ENCODE results near the gene PLPPR5.
"Not testable (repeated sequence)": the region's sequence is repeated elsewhere in the genome, so short reads cannot be mapped to it uniquely, and the experiment has no call there.

PLPPR5 gene, protein sequence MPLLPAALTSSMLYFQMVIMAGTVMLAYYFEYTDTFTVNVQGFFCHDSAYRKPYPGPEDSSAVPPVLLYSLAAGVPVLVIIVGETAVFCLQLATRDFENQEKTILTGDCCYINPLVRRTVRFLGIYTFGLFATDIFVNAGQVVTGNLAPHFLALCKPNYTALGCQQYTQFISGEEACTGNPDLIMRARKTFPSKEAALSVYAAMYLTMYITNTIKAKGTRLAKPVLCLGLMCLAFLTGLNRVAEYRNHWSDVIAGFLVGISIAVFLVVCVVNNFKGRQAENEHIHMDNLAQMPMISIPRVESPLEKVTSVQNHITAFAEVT

DNA sequence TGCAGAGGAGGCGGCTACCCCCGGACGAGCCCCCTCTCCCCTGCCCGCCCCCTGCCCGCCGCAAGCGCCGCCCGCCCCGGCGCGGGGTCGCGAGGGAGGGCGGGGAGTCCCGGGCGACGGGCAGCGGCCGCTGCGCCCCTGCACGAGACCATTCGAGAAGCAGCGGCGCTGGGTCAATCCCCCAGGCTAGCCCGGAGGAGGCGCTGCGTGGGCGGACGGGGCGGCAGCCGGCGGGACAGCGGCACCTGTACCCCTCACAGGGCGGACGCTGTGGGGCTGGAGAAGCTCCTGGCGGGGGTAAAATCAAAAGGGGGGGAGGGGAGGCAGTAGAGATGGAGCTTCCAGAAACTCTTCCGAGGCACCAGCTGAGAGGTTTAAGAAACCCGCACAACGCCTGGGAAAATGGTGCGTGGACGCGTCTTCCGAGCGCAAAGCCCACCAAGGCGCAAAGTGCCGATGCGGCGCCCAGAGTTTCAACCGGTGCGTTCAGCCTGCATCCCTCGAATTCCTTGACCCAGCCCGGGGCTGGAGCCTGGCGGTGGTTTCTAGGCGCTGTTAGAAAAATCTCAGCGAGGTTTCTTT, at the start of gene PLPPR5:
Gene PLPPR5, minus strand, starts transcription at position 1 of the 582 bp plus-strand sequence. CDS start 190 bp downstream, outside the sequence.
- no peak for FAIRE-seq

DNA sequence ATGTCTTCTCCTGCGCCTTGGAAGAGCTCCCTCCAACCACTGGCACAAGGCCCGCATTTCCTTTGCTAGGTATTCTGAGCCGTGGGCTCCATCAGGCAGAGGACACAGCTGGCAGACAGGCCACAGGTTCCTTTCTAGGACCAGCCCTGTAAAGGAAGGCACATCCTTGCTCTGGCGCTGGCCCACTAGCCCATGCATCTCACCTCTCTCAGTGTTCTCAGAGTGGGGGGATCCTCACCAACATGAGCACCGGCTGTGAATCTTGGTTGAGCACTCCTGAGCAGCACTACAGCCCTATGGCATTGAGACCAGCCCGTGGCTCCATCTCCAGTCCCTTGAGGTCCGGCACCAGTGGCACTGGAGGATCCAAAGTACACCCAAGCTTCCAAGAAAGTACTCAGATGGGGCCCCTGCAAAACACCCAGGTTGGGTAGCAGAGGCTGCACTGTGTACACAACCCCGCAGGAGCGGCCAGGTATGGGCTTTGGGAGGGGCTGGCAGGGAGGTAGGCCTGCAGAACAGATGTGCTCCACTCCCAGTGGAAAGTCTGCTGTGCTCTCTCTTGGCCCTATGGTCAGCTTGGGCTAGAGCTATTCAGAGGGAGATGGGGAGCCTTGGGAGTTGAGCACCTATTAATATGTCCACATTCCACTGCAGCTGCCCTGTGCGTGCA, 47.1 kb upstream of the PLPPR5 start:
- no peak for FAIRE-seq

DNA sequence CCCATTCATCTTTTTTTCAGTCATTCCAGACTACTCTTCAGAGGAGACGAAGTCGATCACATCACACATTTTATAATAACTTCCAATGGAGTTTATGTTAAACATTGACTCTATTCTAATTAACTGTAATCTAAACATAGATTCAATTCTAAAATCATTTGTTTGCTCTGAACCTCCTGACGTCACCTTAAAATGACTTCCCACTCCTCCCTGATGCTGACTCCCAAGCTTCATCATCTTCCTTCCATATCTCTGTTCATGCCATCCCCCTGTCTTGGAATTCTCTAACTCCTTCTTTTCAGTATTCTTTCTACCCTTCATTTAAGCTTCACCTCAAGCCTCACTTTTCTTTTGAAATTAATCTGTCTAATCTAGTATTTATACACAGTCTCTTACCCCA, 45.1 kb upstream of the PLPPR5 start:
- FAIRE-seq: no peak

DNA sequence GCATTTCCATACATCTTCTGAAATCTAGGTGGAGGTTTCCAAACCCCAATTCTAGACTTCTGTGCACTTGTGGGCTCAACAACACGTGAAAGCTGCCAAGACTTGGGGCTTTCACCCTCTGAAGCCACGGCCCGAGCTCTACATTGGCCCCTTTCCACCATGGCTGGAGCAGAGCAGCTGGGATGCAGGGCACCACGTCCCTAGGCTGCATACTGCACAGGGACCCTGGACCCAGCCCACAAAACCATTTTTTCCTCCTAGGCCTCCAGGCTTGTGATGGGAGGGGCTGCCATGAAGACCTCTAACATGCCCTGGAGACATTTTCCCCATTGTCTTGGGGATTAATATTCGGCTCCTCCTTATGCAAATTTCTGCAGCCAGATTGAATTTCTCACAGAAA, 32.1 kb upstream of the PLPPR5 start:
- FAIRE-seq: not testable (repeated sequence)

DNA sequence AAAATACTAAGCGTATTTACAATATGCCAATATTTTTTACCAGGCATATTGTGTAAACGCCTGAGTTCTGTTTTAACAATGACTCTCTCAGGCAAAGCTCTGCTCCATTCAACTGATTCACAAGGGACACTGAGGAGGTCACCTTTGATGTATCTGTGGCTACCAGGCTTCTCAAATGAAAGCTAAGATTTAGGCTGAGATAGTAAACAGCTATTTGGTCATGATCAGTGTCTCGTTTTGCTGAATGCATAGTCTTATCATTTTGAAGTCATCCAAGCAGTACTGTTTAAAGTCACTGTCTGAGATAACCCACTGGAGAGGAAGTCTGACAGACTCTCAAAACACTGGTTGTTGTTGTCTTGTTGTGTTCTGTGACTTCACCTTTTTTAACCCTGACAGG, 13.7 kb upstream of the PLPPR5 start:
- FAIRE-seq: no peak

DNA sequence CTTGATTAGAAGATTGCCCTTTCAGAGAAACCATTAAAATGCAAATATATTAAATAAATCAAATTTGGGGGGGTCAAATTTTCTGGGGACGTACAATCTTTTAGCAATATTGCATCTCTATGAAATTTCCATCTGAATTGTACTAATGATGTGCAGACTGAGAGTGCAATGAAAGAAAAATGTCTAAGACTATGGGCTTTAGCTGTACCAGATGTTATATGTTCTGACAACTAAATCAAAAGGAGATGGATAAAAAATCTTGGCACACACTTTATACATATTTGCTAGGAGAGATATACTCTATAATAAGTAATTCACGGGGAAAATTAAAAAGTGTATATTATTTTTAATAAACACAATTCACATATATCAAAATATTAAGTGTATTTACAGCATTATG, 13.0 kb upstream of the PLPPR5 start:
- no peak for FAIRE-seq

DNA sequence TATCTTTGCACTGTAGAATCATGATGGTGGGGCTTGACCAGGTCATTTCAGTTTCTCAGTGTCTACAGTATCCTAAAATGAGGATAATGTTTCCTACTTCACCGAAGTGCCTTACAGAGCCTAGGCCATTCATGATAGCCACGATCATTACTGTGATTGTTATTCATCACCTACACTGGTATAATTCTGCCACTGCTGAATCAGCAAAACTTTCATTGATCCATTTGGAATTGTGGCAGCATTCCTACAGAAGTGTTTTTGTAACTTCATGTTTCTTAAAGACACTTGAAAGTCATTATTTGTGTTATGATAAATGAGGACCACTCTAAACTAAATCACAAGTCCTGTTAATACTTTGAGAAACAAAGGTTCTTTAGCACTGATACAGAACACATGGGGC, 6.0 kb upstream of the PLPPR5 start:
- no peak for FAIRE-seq

DNA sequence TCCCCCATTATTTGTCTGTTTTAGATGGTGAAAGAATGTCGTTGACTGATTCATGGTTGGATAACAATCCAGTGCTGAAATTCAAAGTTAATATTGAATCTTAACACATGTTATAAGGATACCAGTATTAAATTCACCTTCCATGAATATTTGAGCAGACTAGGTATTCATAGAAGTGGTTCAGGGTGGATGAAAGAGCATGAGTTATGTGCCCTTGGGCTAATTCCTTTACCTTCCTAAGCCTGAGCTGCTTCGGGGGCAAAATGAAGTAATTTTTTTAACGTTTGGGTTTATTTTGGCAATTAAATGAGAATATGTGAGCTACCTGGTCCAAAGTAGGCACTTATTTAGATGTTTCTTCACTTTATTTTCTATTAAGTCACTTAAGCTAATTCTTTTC, 2.7 kb upstream of the PLPPR5 start:
- no peak for FAIRE-seq

DNA sequence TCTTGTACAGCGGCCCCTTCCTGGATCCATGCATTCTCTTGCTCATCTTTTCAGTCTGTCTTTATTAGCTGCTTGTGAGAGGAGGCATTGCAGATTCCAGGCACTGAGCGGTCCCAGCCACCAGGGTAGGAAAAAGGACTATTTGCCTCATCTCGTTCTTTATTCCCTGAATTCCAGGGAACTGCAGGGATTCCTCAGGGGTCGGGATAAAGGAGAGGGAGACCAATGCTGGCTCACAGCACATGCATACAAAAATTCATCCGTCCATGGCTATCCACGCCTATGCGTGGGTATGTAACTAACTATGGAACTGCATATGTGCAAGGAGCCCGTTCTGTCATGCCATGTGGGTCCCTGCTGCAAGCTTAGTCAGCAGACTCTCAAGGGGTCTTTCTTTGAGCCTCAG, 879 bp upstream of the PLPPR5 start:
- no peak for FAIRE-seq

DNA sequence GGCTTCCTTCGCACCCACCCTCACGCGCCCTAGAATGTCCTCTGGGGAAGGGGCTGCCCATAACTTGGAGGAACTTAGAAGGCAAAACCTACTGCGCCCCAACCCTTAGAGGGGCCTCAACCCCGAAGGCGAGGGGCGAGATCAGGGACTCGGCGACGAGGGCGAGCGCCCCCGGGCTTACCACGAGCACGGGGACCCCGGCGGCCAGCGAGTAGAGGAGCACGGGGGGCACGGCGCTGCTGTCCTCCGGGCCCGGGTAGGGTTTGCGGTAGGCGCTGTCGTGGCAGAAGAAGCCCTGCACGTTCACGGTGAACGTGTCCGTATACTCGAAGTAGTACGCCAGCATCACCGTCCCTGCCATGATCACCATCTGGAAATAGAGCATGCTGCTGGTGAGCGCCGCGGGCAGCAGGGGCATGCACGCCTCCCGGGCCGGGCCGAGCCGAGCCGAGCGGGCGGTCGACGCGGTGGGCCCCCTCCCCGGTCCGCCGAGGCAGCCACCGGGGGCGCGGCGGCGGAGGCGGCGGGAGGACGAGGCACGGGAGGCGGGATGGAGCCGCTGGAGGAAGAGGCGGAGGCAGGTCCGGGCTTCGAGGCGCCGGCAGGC, 304 bp downstream of the PLPPR5 start:
- no peak for FAIRE-seq

DNA sequence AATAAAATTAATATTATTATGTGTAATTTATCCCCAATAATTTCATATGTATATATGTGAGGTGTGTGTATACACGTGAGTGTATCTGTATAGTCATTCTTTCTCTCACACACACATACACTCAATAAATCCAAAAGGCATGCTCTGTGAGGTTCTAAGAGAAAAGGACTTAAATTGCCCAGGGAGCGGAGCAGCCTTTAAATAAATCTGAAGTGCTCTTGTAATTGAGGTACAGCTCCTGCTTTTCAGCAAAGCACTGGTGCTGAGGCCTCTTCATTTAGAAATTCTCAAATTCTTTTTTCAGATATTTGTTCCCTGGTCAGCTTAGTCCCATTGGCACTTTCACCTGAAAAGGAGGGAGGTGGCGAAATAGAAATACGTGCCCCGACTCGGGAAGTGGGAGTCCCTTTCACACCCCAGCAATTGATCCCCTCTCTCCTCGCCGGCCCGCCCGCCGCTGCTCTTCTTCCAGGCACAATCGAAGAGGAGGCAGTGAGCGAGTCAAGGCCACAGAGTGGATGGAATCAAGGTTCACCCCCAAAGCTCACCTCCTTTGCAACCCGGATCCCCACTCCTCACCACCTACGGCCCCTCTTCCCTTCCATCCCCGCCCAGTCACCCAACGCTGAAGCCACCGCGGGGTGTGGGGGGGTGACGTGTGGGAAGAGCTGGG, 944 bp downstream of the PLPPR5 start:
- FAIRE-seq: no peak

DNA sequence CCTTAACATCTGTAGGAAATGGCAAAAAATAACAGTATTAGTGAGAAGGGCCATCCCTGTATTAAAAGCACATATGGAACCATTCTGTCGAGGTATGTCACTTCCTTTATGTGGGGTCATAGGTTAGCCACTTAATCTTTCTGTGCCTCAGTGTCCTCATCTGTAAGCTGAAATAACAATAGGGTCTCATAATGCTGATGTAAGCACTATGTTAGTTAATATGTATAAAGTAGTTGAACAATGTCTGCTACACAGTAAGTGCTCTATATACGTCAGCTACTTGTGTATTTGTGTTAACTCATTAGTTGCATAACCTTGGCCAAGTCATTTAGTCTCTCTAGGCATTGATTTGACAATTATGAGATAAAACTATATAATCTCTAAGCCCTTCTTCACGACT, 11.8 kb downstream of the PLPPR5 start:
- no peak for FAIRE-seq

DNA sequence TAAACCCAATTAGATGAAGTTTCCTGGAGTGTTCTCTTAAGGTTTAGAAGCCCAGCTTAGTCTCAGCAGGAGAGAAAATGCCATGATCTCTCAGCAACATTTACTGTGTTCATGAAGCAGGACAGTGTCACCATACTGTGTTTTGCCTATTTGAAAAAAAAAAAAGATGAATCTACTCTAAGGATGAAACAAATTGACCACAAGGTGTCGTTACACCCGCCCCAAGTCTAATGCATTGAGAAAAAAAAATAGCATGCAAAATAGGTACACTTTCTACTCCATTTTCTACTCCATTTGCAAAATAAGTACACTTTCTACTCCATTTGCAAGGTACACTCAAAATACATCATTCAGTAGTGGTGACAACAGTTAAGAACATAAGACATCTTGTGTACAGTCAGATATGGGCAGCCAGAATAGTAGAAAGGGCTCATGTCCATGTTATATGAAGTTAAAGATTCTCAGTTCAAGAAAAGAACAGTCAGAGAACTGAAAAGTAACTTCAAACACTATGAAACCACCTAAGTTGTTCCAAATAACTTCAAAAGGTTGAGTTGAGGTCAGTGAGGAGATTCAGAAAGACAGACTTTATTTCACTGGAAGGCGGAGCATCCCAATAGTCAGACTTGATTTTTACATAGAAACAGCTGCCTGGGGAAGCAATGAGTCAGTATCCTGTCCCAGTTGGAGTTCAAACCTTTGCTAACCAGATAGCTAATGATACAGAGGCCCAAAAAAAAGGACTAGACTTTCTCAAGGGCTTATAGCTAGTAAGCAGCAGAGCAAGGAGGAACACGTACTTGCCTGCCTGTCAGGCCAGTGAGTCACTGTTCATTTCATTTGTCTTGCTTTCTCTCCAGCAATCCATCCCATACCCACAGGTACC, 13.3 kb downstream of the PLPPR5 start:
- FAIRE-seq: no peak

DNA sequence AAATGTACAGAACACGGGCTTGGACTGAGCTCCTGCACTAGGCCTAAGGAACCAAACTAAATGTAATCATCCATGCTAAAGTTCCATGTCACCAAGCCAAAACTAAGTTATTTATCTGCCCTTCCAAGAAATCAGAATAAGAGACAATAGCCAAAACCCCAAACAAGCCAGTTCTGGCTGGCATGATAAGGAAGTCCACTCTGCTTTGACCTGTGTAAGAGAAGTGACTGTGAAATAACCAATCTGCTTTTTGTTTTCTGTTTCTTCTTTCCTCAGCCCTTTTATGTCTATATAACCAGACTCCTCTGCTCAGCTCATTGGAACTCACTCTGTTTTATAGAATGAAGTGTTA, 15.1 kb downstream of the PLPPR5 start:
- no peak for FAIRE-seq

DNA sequence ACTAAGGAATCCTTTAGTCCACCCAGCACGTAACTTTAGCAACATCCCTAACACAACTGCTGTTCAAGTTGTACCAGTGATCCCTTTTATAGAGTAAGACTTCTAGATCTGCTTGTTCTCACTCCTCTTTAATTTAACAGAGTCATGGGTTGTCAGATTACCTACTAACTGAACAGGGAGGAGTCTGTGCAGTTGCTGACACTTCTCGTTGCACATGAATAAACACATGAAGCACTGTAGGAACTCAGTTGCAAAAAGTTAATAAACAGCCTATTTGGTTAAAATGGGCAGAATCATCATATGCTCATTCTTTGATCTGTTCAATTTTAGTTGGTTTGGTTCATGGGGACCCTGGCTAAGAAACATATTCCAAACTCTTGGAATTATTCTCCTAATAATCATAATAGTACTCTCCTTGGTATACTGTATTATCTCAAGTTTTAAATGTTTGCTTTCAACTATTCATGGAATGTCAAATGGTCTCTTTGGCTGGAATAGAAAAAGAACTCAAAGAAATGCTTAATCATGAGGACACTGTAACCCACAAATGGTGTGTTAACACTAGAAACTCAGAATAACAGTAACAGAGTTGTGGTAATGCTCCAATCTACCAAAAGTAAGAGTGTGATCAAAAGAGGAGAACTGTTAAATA, 15.6 kb downstream of the PLPPR5 start:
- no peak for FAIRE-seq

DNA sequence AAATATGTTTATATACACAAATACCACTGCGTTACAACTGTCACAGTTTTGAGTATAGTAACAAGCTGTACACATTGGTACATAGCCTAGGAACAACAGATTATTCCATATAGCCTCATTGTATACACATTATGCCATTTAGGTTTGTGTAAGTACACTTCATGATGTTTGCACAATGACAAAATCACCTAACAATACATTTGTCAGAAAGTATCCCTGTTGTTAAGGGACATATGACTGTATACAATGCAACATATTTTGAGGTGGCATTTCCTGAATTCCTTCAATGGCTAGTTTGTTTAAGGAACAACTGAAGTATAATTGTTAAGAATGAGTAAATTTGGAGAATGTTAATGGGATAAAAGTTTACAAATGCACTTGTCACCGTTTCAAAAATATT, 19.0 kb downstream of the PLPPR5 start:
- no peak for FAIRE-seq

DNA sequence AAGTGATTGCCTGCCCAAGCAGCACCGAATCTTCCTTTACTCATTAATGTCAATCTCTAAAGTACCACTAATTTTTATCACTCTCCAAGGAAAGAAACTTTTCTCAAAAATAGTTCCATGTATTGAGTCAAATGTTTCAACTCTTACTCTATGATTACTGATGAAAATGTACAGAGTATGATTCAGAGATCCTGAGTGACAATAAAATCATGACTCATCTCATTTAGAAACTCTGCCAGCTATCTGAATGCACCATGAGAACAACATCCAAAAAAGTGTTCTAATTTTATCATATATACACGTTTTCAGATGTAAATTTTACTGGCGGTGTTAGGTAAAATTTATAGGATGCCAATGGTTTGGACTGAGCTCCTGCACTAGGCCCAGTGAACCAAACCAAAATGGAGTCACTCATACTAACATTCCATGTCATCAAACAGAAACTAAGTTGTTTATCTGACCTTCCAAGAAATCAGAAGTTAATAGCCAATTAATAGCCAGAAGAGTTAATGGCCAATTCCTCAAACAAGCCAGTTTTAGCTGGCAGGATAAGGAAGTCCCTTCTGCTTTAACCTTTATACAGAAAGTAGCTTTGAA, 22.6 kb downstream of the PLPPR5 start:
- FAIRE-seq: no peak

DNA sequence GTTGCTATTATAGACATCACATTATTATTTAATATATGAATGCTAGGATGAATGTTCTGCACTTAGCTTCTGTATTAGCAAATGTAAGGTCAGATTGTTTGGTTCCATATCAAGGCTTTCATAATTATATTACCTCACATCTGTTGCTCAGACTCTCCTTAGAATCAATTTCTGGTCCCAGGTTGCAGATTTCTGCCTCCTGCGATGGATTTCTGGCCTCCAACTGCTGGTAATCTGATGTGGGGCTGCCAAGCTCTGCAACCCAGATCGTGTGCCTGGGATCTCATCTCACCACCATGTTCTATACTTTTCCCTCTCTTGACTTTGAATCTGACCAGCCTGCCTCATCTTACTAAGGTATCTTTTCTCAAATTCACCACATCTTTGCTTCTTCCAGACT, 25.2 kb downstream of the PLPPR5 start:
- no peak for FAIRE-seq

DNA sequence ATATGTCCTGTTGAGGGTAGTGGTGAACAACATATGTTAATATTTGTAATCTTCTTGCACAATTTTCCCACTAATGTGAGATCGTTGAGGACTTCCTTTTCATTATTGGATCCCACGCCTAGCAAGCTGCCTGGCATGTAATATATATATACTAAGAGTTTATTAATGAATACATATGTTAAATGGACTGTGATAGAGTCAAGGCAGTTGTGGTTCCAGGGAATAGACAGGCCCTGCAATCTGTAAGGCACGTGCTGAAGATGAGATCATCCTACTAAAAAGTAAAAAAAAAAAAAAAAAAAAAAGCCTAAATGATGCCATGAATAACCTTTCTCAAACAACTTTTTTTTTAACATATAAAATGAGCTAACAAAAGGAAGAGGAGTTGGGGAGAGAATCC, 28.9 kb downstream of the PLPPR5 start:
- FAIRE-seq: no peak

DNA sequence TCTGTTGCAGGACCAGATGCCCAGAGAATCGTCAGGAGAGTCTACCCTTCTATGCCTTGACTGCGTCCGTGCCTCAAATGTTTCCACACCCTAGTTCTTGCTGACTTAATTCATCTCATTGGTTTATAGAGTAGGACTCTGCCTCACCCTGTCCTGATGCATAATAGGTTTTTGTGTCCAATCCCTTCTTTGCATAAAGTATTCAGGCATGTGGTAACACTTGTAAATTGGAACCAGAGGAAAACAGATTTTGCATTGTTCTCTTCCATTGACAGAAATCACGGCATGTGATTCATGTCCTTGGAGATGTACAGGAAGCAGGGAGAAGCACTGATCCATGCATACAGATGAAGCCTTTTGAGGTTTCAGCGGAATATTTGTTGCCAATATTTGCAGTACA, 29.5 kb downstream of the PLPPR5 start:
- FAIRE-seq: no peak

DNA sequence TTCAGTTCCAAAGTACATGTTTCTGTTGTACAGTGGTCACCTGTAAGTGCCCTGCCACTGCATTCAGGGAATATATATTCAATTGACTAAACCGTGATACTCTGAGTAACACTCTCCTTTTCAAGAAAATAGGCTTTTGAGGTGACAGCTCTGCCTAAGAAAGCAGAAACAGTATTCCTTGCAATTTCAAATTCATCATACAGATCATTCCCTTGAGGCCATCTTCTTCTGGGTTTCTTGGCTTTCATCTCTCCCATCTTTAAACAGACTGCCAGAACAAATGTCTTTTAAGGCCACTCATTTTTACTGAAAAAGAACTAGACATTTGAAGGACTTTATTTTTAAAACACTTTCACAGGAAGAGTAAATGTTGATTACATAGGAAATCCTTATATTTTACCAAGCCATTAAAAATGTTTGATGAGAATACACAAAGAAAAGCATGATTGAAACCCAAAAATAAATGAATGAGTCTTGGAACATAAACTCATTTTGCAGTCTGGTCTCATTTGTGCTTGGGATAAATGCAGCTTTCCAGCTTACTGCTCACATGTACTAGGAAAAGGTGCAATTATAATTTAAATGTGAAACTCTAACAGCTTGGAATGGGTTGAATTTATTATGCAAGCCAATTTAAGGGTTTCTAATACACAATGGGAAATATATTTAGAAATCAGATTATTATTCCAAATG, 34.7 kb downstream of the PLPPR5 start:
- FAIRE-seq: no peak

All from TTC549 (cell line).